Mesodermal cell (in vitro differentiated cells): ENCODE data around the gene CILP.

ENCODE experiments used
- H3K27ac ChIP-seq: 2 replicates; pipeline ENCODE4 v1.7.0; 2013; ENCODE audit warnings: mild to moderate bottlenecking, low read depth, low read length, moderate library complexity; ENCODE audit not compliant: severe bottlenecking
- H3K36me3 ChIP-seq: 2 replicates; pipeline ENCODE4 v1.7.1; 2013; ENCODE audit warnings: mild to moderate bottlenecking, low read length, moderate library complexity; ENCODE audit not compliant: control insufficient read depth, insufficient read depth
- H3K4me1 ChIP-seq: one replicate; pipeline ENCODE4 v1.7.1; 2013; ENCODE audit warnings: mild to moderate bottlenecking, low read length; ENCODE audit not compliant: insufficient read depth, control insufficient read depth, poor library complexity, severe bottlenecking
- H3K4me3 ChIP-seq: 2 replicates; pipeline ENCODE4 v1.7.0; 2013; ENCODE audit warnings: low read length, control low read depth, mild to moderate bottlenecking; ENCODE audit not compliant: insufficient read depth, poor library complexity, severe bottlenecking; ENCODE audit errors: extremely low read depth
- H3K9me3 ChIP-seq: 2 replicates; pipeline ENCODE4 v1.7.1; 2013; ENCODE audit warnings: mild to moderate bottlenecking, low read length, moderate library complexity; ENCODE audit not compliant: control insufficient read depth
- WGBS, 2 experiments: methylation state at CpG; one replicate each; pipeline ENCODE4 v1.1.5; 2013; ENCODE audit warnings: missing lambda C conversion rate in 2 of 2; ENCODE audit not compliant: insufficient coverage in 2 of 2; 5-methylcytosine and 5-hydroxymethylcytosine counted together

CILP gene

GRCh38 chr15:65180167-65180566, 31.1 kb downstream of the CILP start:
- 90% methylated on average over 2 of the region's 3 CpGs; no CpG with 5 or more reads in 1 of the 2 experiments for WGBS, 2 experiments
- peaks cover 9% of the 10 kb centered on the region for H3K4me1 ChIP-seq

DNA sequence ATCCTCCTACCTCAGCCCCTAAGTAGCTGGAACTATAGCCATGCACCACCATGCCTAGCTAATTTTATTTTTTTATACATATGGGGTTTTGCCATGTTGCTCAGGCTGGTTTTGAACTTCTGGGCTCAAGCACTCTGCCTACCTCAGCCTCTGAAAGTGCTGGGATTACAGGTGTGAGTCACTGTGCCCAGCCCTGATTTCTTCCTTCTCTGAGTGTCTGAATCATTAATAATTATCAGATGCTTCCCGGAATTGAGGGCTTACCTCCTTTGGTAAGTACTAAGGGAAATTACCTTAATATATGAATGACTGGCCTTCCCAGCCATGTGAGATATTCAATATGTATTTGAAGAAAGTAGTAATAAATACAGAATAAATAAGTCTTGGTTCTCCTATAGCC, 33.4 kb downstream of the CILP start:
- Histone ChIP-seq H3K36me3 (peaks cover 80% of the 10 kb centered on the region), H3K4me1 (peaks cover 2% of the 10 kb centered on the region), H3K27ac (no peak overlapping the region), H3K9me3 (no peaks in the 10 kb centered on the region), H3K4me3 (no peak overlapping the region)
- WGBS, 2 experiments = no CpG with 5 or more reads among the region's 1 CpG

More at GRCh38 chr15:65180167-65180566, 31.1 kb downstream of the CILP start:
- Histone ChIP-seq H3K9me3 (no peaks in the 10 kb centered on the region), H3K36me3 (peaks cover 62% of the 10 kb centered on the region), H3K4me3 (no peak overlapping the region), H3K27ac (no peak overlapping the region)

DNA sequence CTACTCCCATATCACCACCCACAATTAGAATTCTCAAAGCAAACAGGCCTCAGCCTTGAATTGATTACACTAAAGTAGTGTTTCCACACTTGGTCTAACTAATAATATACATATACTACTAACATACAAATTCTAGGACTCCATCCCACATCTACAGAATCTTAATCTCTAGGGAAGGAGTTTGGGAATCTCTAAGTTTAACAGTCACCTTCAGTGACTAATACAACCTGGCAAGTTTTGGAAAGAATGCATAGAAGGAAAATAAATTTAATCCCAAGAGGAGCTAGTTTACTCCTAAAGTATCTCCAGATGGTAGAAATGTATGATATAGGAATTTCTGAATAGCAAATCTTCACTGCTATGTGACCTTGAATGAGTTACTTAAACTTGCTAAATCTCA, 35.2 kb downstream of the CILP start:
- Histone ChIP-seq H3K4me3 (no peak overlapping the region), H3K9me3 (no peaks in the 10 kb centered on the region), H3K27ac (no peak overlapping the region), H3K4me1 (no peaks in the 10 kb centered on the region), H3K36me3 (peaks cover 87% of the 10 kb centered on the region)

DNA sequence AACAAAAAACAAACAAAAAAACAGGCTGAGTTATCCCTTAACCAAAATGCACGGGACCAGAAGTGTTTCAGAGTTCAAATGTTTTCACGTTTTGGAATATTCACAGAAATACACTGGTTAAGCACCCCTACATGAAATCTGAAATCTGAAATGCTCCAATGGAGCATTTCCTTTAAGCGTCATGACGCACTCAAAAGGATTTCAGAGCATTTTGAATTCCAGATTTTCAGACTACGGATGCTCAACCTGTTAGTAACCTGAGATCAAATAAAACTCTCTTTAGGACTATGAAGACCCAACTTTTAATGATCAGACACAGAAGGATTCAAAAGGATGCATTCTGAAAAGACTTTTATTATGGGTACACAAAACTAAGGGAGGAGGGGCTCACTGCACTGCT, 35.8 kb downstream of the CILP start:
- no peaks in the 10 kb centered on the region for H3K9me3 ChIP-seq
- no peaks in the 10 kb centered on the region for H3K4me1 ChIP-seq
- peaks cover 85% of the 10 kb centered on the region for H3K36me3 ChIP-seq
- 85 to 98% methylated on average over 4 to 5 of the region's 5 CpGs for WGBS, 2 experiments
- no peak overlapping the region for H3K4me3 ChIP-seq
- H3K27ac ChIP-seq = no peak overlapping the region

- H3K4me3 ChIP-seq = no peak overlapping the region
- H3K4me1 ChIP-seq = no peaks in the 10 kb centered on the region
- no peaks in the 10 kb centered on the region for H3K9me3 ChIP-seq
- peaks cover 85% of the 10 kb centered on the region for H3K36me3 ChIP-seq
- no peak overlapping the region for H3K27ac ChIP-seq
- WGBS, 2 experiments = 92% methylated on average over 2 of the region's 5 CpGs; no CpG with 5 or more reads in 1 of the 2 experiments
These were observed 36.8 kb downstream of the CILP start for GRCh38 chr15:65174509-65174908.

DNA sequence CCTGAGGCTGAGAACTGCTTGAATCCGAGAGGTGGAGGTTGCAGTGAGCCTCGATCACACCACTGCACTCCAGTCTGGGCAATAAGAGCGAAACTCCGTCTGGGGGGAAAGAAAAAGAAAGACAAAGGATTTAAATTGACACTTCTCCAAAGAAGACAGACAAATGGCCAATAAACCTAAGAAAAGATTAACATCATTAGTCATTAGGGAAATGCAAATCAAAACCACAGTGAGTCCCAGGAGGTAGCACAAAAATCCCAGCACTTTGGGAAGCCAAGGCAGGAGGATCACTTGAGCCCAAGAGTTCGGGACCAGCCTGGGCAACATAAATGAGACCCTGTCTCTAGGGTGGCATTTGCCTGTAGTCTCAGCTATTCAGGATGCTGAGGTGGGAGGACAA, 38.7 kb downstream of the CILP start:
- Histone ChIP-seq H3K36me3 (peaks cover 83% of the 10 kb centered on the region), H3K4me3 (no peak overlapping the region), H3K27ac (no peak overlapping the region), H3K9me3 (no peaks in the 10 kb centered on the region), H3K4me1 (no peaks in the 10 kb centered on the region)
- WGBS, 2 experiments = 94 to 100% methylated on average over 2 to 3 of the region's 5 CpGs

DNA sequence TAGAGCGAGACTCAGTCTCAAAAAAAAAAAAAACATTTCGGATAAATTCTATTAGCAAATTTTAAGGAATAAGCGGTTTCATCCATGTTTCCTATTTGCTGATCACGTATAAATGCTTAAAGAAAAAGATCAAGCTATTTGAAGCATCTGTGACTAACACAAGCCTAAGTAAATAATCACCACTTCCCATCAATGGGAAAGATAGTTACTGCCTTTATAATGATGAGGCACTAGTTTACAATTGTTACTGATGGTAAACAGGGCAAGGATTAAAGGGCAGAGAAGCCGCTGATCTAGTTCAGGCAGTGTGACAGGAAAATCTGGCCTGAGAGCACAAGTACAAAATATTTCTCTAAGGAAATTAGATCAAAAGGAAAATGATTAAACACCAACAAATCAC, 39.8 kb downstream of the CILP start:
- Histone ChIP-seq H3K27ac (no peak overlapping the region), H3K9me3 (no peaks in the 10 kb centered on the region), H3K4me3 (no peak overlapping the region), H3K36me3 (peaks cover 80% of the 10 kb centered on the region), H3K4me1 (no peaks in the 10 kb centered on the region)
- WGBS, 2 experiments = 87 to 100% methylated on average over 2 to 4 of the region's 5 CpGs

DNA sequence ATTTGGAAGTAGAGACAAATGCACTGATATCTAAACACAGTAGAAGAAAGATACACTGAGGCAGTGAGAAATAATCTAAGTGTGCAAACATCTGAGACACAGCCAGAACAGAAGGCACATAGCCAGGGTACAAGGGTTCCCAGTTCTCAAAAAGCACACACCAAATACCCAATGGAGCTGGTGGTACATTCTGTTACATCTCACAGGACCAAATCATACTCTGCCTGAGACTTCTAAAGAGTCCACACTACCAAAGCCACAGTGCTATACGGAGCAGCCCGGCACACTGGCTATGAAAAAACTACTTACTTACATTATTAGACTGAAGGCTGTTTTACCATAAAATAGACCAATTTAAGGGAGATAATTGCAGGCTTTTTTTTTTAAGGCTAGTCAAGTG, 45.4 kb downstream of the CILP start:
- Histone ChIP-seq H3K27ac (no peak overlapping the region), H3K36me3 (peaks cover 62% of the 10 kb centered on the region), H3K4me3 (no peak overlapping the region), H3K4me1 (no peaks in the 10 kb centered on the region), H3K9me3 (no peaks in the 10 kb centered on the region)
- no CpG with 5 or more reads among the region's 2 CpGs for WGBS, 2 experiments

GRCh38 chr15:65164139-65164538, 47.1 kb downstream of the CILP start:
- Histone ChIP-seq H3K9me3 (no peaks in the 10 kb centered on the region), H3K27ac (no peak overlapping the region), H3K36me3 (peaks cover 55% of the 10 kb centered on the region), H3K4me1 (no peaks in the 10 kb centered on the region), H3K4me3 (no peak overlapping the region)
- no CpG with 5 or more reads among the region's 1 CpG for WGBS, 2 experiments

DNA sequence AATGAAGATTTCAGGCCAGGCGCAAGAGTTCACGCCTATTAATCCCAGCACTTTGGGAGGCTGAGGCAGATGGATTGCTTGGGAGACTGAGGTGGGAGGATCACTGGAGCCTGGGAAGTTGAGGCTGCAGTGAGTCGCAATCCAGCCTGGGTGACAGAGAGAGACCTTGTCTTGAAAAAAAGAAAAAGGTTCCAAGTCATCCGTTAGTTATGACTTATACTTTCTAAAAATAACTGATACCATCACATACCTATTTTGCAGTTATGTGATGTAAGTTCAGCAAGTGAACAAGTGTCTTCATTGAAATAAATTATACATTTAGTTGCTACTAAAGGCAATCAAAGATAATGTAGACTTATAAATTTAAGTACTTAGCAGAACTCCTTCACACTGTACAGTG, 48.2 kb downstream of the CILP start:
- H3K27ac ChIP-seq = no peak overlapping the region

GRCh38 chr15:65156692-65157091, 54.6 kb downstream of the CILP start:
- Histone ChIP-seq H3K4me3 (no peak overlapping the region), H3K36me3 (peaks cover 75% of the 10 kb centered on the region), H3K4me1 (no peaks in the 10 kb centered on the region), H3K27ac (no peak overlapping the region), H3K9me3 (no peaks in the 10 kb centered on the region)
- WGBS, 2 experiments = no CpG with 5 or more reads among the region's 5 CpGs

More for the DNA sequence above, 48.2 kb downstream of the CILP start:
- 83 to 100% methylated on average over 1 to 2 of the region's 4 CpGs for WGBS, 2 experiments
- peaks cover 55% of the 10 kb centered on the region for H3K36me3 ChIP-seq
- no peaks in the 10 kb centered on the region for H3K9me3 ChIP-seq
- H3K4me1 ChIP-seq = no peaks in the 10 kb centered on the region
- no peak overlapping the region for H3K4me3 ChIP-seq
